B cell (primary cell): Measurements from ENCODE around the gene MPC1.

Experiments used
- CTCF ChIP-seq: fragments of 200-600 bp; IDR thresholded peaks from one replicate; pipeline ENCODE4 v1.8.0; 2022; ENCODE audit warnings: antibody characterized with exemption, mild to moderate bottlenecking
- EZH2 ChIP-seq: IDR thresholded peaks from 2 replicates; pipeline ENCODE4 v1.6.1; 2012; ENCODE audit warnings: borderline replicate concordance, low read depth, mild to moderate bottlenecking, moderate library complexity, low read length; ENCODE audit not compliant: insufficient read depth, poor library complexity, severe bottlenecking

DNA sequence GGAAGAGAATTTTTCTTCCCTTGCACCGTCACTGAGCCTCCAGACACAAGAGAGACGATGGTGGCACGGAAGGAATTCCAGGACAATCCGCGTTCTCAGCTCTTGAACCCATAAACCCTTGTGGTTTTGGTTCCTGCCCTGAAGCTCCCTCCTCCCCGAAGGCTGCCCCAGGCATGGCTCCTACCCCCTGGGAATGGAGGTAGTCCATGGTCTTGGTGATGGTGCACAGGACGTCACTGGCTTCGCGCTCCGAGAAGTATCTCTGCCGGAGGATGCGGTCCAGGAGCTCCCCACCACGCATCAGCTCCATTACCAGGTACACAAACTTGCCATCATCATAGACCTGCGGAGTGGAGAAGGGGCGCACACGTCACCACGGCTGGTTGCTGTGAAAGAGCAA lies 47.5 kb upstream of the MPC1 start:
- no peak for TF ChIP-seq CTCF
- no peak for TF ChIP-seq EZH2
